Body of pancreas (tissue), 4 donors: ENCODE measurements around the gene CCR4. TPM values are rescaled to one million over a fixed set of nuclear protein-coding genes. Genes with fewer than 3 reads are reported as not detected.
"Not testable (repeated sequence)": the region's sequence is repeated elsewhere in the genome, so short reads cannot be mapped to it uniquely, and the experiment has no call there.

Source experiments
- ATAC-seq: fragments of 150-250 bp; one replicate; pipeline ENCODE4 v1.9.1; 2016
- DNase-seq, 4 donors: peaks; one replicate each; pipeline ENCODE4 v3.0.0-alpha.2; 2019
- H3K27ac ChIP-seq, 4 donors: fragments of 200-600 bp; sonication (generic); 1 replicate in 3 of 4; 2 replicates in 1 of 4; pipeline versions ENCODE4 v1.5.1 to v1.6.1; 2016 to 2019; ENCODE audit warnings: mild to moderate bottlenecking in 1 of 4, mixed read lengths in 1 of 4, moderate library complexity in 1 of 4
- H3K27me3 ChIP-seq, 2 donors: fragments of 200-600 bp; sonication (generic); one replicate each; pipeline ENCODE4 v1.6.0; 2016; ENCODE audit warnings: mild to moderate bottlenecking in 1 of 2
- H3K36me3 ChIP-seq, 2 donors: fragments of 200-600 bp; sonication (generic); replicated peaks in 1 of 2; 2 replicates each; pipeline ENCODE4 v1.5.1; 2016; ENCODE audit warnings: low read depth in 2 of 2; ENCODE audit not compliant: insufficient read depth in 1 of 2
- H3K4me1 ChIP-seq: fragments of 200-600 bp; sonication (generic); one replicate; pipeline ENCODE4 v1.6.0; 2016
- H3K4me3 ChIP-seq, 2 donors: fragments of 200-600 bp; sonication (generic); 1 replicate in 1 of 2; 2 replicates in 1 of 2; pipeline ENCODE4 v1.5.1; 2016 to 2019
- H3K9me3 ChIP-seq, 3 donors: fragments of 200-600 bp; sonication (generic); 1 replicate in 2 of 3; 2 replicates in 1 of 3; pipeline ENCODE4 v1.5.1; 2016
- CTCF ChIP-seq, 7 experiments: fragments of 450-650 bp in 4 of 7; fragments of 200-600 bp in 3 of 7; sonication (generic) in 3 of 7; IDR thresholded peaks; one replicate each; pipeline ENCODE4 v1.5.1; 2016 to 2019; ENCODE audit warnings: antibody characterized with exemption in 7 of 7
- POLR2A ChIP-seq, 3 donors: fragments of 450-650 bp; IDR thresholded peaks; one replicate each; pipeline ENCODE4 v1.6.1; 2016; ENCODE audit warnings: antibody characterized with exemption in 3 of 3, mild to moderate bottlenecking in 2 of 3
- WGBS, 2 donors: methylation state at CpG; one replicate each; pipeline ENCODE4 v1.1.5; 2017; 5-methylcytosine and 5-hydroxymethylcytosine counted together
- intact Hi-C: fragments of 100-400 bp; cut with DNase I; formaldehyde crosslinking; loops from one replicate; pipeline ENCODE4 v1.15.1; 2023
- total RNA-seq, 2 donors: library from RNA; depleted of rRNA; stranded (reverse); fragments of >200 nt; gene quantifications; one replicate each; pipeline ENCODE4 v1.1.0, GENCODE V29; 2016

CCR4 gene
- total RNA-seq, 2 donors from 2014 or later = not detected

GRCh38 chr3:32968166-32968919, 16.9 kb downstream of the CCR4 start:
- WGBS, 2 donors = 89 to 90% methylated on average over 3 of the region's 3 CpGs
- no peak overlapping the region for H3K4me3 ChIP-seq
- TF ChIP-seq POLR2A (IDR thresholded peaks at IDR 0.05) = no peak
- no peak for TF ChIP-seq CTCF (IDR thresholded peaks at IDR 0.05)

GRCh38 chr3:32968920-32969389, 17.5 kb downstream of the CCR4 start:
- Histone ChIP-seq H3K36me3 (no peaks in the 10 kb centered on the region), H3K27me3 (no peaks in the 10 kb centered on the region), H3K27ac (no peak overlapping the region), H3K4me3 (no peak overlapping the region), H3K4me1 (no peaks in the 10 kb centered on the region), H3K9me3 (peaks cover 0 to 7% (median 0%) of the 10 kb centered on the region in 3 donors)
- intact Hi-C loops = no loop called here
- DNase-seq (no peak), ATAC-seq (no peak)
- WGBS, 2 donors = 73 to 83% methylated on average over 6 of the region's 6 CpGs
- TF ChIP-seq CTCF (IDR thresholded peaks at IDR 0.05) (no peak), POLR2A (IDR thresholded peaks at IDR 0.05) (no peak)

More at GRCh38 chr3:32968166-32968919, 16.9 kb downstream of the CCR4 start:
- no peaks in the 10 kb centered on the region for H3K36me3 ChIP-seq
- DNase-seq = no peak
- H3K9me3 ChIP-seq = peaks cover 0 to 7% (median 0%) of the 10 kb centered on the region in 3 donors
- ATAC-seq = no peak
- no peaks in the 10 kb centered on the region for H3K4me1 ChIP-seq
- no peaks in the 10 kb centered on the region for H3K27me3 ChIP-seq
- intact Hi-C loops = no loop called here
- no peak overlapping the region for H3K27ac ChIP-seq

GRCh38 chr3:32969656-32970055, 18.2 kb downstream of the CCR4 start:
- WGBS, 2 donors = 60 to 71% methylated on average over 4 of the region's 4 CpGs

GRCh38 chr3:32971291-32971690, 19.8 kb downstream of the CCR4 start:
- H3K9me3 ChIP-seq, H3K4me3 ChIP-seq, ATAC-seq, H3K4me1 ChIP-seq, H3K27me3 ChIP-seq, H3K27ac ChIP-seq, H3K36me3 ChIP-seq, DNase-seq, intact Hi-C loops: not testable (repeated sequence)
- 85 to 88% methylated on average over 7 of the region's 7 CpGs for WGBS, 2 donors

More at GRCh38 chr3:32969656-32970055, 18.2 kb downstream of the CCR4 start:
- DNase-seq = no peak
- no peaks in the 10 kb centered on the region for H3K4me1 ChIP-seq
- no peaks in the 10 kb centered on the region for H3K36me3 ChIP-seq
- H3K4me3 ChIP-seq = no peak overlapping the region
- TF ChIP-seq POLR2A (IDR thresholded peaks at IDR 0.05) (no peak), CTCF (IDR thresholded peaks at IDR 0.05) (no peak)
- peaks cover 0 to 7% (median 0%) of the 10 kb centered on the region in 3 donors for H3K9me3 ChIP-seq
- H3K27me3 ChIP-seq = no peaks in the 10 kb centered on the region
- intact Hi-C loops = no loop called here
- no peak for ATAC-seq
- no peak overlapping the region for H3K27ac ChIP-seq

- WGBS, 2 donors = 83 to 87% methylated on average over 4 of the region's 4 CpGs
- H3K4me1 ChIP-seq = no peaks in the 10 kb centered on the region
- H3K27me3 ChIP-seq = no peaks in the 10 kb centered on the region
- H3K27ac ChIP-seq = no peak overlapping the region
- TF ChIP-seq CTCF (IDR thresholded peaks at IDR 0.05) (no peak), POLR2A (IDR thresholded peaks at IDR 0.05) (no peak)
- H3K4me3 ChIP-seq = no peak overlapping the region
- no peaks in the 10 kb centered on the region for H3K36me3 ChIP-seq
- no peak for DNase-seq
- no peaks in the 10 kb centered on the region for H3K9me3 ChIP-seq
- ATAC-seq = no peak
- intact Hi-C loops = no loop called here
Observed at GRCh38 chr3:32972482-32973146, 21.2 kb downstream of the CCR4 start.
